Measurements from ENCODE around the gene HSPA1A.
"Not testable (repeated sequence)": the region's sequence is repeated elsewhere in the genome, so short reads cannot be mapped to it uniquely, and the experiment has no call there.

HSPA1A gene

DNA sequence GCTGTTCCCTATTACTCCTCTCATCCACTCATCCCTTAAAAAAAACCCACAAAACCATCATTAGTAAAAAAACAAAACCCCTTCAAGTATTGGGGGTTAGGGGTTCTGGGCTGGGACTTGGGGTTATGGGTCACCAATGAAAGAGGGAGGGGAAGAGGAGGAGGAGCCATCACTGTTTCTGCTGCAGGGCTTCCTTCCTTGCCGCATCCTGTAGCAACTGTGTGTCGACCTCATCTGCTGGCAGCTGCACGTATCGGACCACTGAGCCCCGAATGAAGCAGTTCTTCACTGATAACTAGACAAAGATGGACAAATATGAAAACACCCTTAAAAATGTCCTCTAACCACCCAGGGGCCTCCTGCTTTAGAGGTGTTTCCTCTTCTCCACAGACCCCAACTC is 17.8 kb upstream of the HSPA1A start:
- Histone ChIP-seq H3K27ac (ENCODE audit: poor library complexity, severe bottlenecking) (peak overlapping the region; percentile 86), H3K4me1 (ENCODE audit: insufficient read depth, poor library complexity, severe bottlenecking) (peaks cover 5% of the 10 kb centered on the region), H3K4me3 (ENCODE audit: severe bottlenecking) (no peak overlapping the region), H3K36me3 (ENCODE audit: low read depth) (peaks cover 26% of the 10 kb centered on the region), H3K9me3 (ENCODE audit: severe bottlenecking) (no peaks in the 10 kb centered on the region), H3K27me3 (ENCODE audit: insufficient read depth, poor library complexity, severe bottlenecking) (no peaks in the 10 kb centered on the region)
- no peak for ATAC-seq (ENCODE audit: low read depth)
- no peak for TF ChIP-seq CTCF (IDR thresholded peaks at IDR 0.05; ENCODE audit: poor library complexity, severe bottlenecking)
- DNase-seq (ENCODE audit: low spot score), result no peak

- TF ChIP-seq CTCF (IDR thresholded peaks at IDR 0.05; ENCODE audit: poor library complexity, severe bottlenecking), result no peak
- Histone ChIP-seq H3K9me3 (ENCODE audit: severe bottlenecking) (no peaks in the 10 kb centered on the region), H3K4me1 (ENCODE audit: insufficient read depth, poor library complexity, severe bottlenecking) (no peaks in the 10 kb centered on the region), H3K36me3 (ENCODE audit: low read depth) (peaks cover 34% of the 10 kb centered on the region), H3K27me3 (ENCODE audit: insufficient read depth, poor library complexity, severe bottlenecking) (no peaks in the 10 kb centered on the region), H3K27ac (ENCODE audit: poor library complexity, severe bottlenecking) (no peak overlapping the region), H3K4me3 (ENCODE audit: severe bottlenecking) (no peak overlapping the region)
- no peak for DNase-seq (ENCODE audit: low spot score)
- no peak for ATAC-seq (ENCODE audit: low read depth)
Measured at GRCh38 chr6:31799781-31800180, 15.6 kb upstream of the HSPA1A start.

- DNase-seq (ENCODE audit: low spot score); H3K4me1 ChIP-seq (ENCODE audit: insufficient read depth, poor library complexity, severe bottlenecking); ATAC-seq (ENCODE audit: low read depth); H3K27me3 ChIP-seq (ENCODE audit: insufficient read depth, poor library complexity, severe bottlenecking); H3K9me3 ChIP-seq (ENCODE audit: severe bottlenecking); H3K27ac ChIP-seq (ENCODE audit: poor library complexity, severe bottlenecking); H3K4me3 ChIP-seq (ENCODE audit: severe bottlenecking): not testable (repeated sequence)
- peaks cover 34% of the 10 kb centered on the region for H3K36me3 ChIP-seq (ENCODE audit: low read depth)
Measured at GRCh38 chr6:31801031-31801927, 14.1 kb upstream of the HSPA1A start.

DNA sequence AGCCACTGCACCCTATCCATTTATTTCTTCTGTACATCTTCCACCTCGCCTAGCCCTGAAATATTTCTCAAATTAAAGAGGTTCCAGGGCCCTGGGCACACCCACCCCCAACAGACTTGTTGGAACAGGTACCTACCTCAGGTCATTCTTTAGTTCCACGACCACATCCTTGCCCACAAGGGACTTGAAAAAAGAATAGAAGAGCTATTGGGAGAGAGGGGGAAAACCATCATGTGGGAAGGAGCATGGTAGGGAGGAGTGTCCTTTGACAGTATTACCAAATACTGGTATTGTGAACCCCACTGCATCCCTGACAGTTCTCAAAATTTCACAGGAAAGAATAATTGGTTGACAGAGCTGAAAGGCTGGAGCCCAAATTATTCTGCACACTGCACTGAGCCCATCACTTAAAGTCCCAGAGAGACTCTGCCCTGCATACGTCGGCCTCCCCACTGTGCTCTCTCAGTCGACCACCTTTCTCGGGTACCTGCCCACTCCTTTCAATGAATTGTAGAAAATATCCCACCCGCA is 9.3 kb upstream of the HSPA1A start:
- no peak for DNase-seq (ENCODE audit: low spot score)
- ATAC-seq (ENCODE audit: low read depth), result peak; percentile 15; the same call in 2 of the 3 replicates
- Histone ChIP-seq H3K27ac (ENCODE audit: poor library complexity, severe bottlenecking) (peak overlapping the region; percentile 68), H3K4me3 (ENCODE audit: severe bottlenecking) (peak overlapping the region; percentile 67), H3K4me1 (ENCODE audit: insufficient read depth, poor library complexity, severe bottlenecking) (peaks cover 11% of the 10 kb centered on the region), H3K9me3 (ENCODE audit: severe bottlenecking) (no peaks in the 10 kb centered on the region), H3K36me3 (ENCODE audit: low read depth) (peaks cover 34% of the 10 kb centered on the region), H3K27me3 (ENCODE audit: insufficient read depth, poor library complexity, severe bottlenecking) (no peaks in the 10 kb centered on the region)
- no peak for TF ChIP-seq CTCF (IDR thresholded peaks at IDR 0.05; ENCODE audit: poor library complexity, severe bottlenecking)

DNA sequence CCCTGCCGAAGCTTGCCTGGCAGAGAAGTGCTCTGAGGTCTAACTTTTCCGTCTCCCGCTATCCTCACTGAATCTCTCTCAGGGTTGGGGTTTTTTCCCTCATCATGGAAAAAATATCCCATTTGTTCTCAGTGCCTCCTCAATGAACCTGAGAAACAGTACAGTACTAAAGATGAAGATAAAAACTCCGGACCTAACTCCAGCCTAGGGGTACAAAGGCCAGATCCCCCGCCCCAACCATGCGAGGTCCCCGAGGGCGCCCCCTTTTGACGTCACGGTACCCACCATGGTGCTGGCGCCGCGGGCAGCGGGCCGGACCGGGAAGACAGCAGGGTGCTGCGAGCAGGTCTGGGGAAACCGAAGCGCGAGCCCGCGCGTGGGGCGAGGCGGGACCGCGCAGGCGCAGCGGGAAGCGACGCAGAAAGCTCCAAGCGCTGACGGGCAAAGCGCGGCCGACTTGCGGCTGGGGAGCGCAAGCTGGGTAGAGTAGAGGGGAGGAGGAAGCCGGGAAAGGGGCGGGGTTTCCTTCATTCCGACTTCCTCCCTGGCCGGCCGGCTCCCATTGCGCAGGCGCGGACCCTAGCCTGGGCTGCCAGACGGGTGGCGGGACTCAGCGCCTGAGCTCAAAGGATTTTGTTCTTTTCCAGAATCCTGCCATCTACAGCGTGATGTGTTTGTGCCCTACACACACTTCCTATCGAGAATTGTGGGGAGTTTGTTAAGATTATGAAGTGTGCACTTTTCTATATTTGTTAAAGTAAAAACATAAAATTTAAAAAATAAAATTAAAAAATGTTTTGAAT is 8.7 kb upstream of the HSPA1A start, which contains the start of gene LSM2:
LSM2 (minus strand) TSS at position 497 of the 803 bp plus-strand sequence; CDS start at position 288, 209 bp downstream.
- Histone ChIP-seq H3K27ac (ENCODE audit: poor library complexity, severe bottlenecking) (peak within 1 kb of the TSS; percentile 68), H3K9me3 (ENCODE audit: severe bottlenecking) (no peaks in the 10 kb centered on the region), H3K27me3 (ENCODE audit: insufficient read depth, poor library complexity, severe bottlenecking) (no peaks in the 10 kb centered on the region), H3K4me1 (ENCODE audit: insufficient read depth, poor library complexity, severe bottlenecking) (peaks cover 11% of the 10 kb centered on the region), H3K4me3 (ENCODE audit: severe bottlenecking) (peak within 1 kb of the TSS; percentile 67), H3K36me3 (ENCODE audit: low read depth) (peaks cover 28% of the 10 kb centered on the region)
- peak; percentile 96 for ATAC-seq (ENCODE audit: low read depth)
- DNase-seq (ENCODE audit: low spot score), result peak; percentile 96
- peak; percentile 34 for TF ChIP-seq CTCF (IDR thresholded peaks at IDR 0.05; ENCODE audit: poor library complexity, severe bottlenecking)

DNA sequence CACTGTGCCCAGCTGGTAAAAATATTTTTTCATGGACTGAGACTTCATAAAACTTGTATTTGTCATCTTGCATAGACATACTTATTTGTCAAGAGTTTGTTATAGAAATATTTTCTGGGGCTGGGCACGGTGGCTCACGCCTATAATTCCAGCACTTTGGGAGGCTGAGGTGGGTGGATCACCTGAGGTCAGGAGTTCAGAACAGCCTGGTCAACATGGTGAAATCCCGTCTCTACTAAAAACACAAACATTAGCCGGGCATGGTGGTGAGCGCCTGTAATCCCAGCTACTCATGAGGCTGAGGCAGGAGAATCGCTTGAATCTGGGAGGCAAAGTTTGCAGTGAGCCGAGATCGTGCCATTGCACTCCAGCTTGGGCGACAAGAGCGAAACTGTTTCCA is 6.7 kb upstream of the HSPA1A start:
- H3K9me3 ChIP-seq (ENCODE audit: severe bottlenecking); ATAC-seq (ENCODE audit: low read depth); H3K27me3 ChIP-seq (ENCODE audit: insufficient read depth, poor library complexity, severe bottlenecking); DNase-seq (ENCODE audit: low spot score); H3K36me3 ChIP-seq (ENCODE audit: low read depth); H3K4me3 ChIP-seq (ENCODE audit: severe bottlenecking); H3K27ac ChIP-seq (ENCODE audit: poor library complexity, severe bottlenecking): not testable (repeated sequence)
- peaks cover 19% of the 10 kb centered on the region for H3K4me1 ChIP-seq (ENCODE audit: insufficient read depth, poor library complexity, severe bottlenecking)
